Hepatocyte (in vitro differentiated cells): ENCODE measurements around the gene IL16.

Experiments used
- EZH2 ChIP-seq: fragments of 200-600 bp; sonication (generic); IDR thresholded peaks from 2 replicates; pipeline ENCODE4 v1.6.1; 2016; ENCODE audit warnings: antibody characterized with exemption, mild to moderate bottlenecking, borderline replicate concordance
- EZH2phosphoT487 ChIP-seq: fragments of 200-600 bp; sonication (generic); IDR thresholded peaks from one replicate; pipeline ENCODE4 v1.6.1; 2018; ENCODE audit warnings: antibody characterized with exemption, mild to moderate bottlenecking, low read depth, moderate library complexity; ENCODE audit not compliant: unreplicated experiment, severe bottlenecking
- TF ChIP-seq, protein P1 (sequence below): fragments of 200-600 bp; sonication (generic); IDR thresholded peaks from 2 replicates; pipeline ENCODE4 v1.5.1; 2016; ENCODE audit warnings: antibody characterized with exemption, mild to moderate bottlenecking; ENCODE audit not compliant: poor library complexity

DNA sequence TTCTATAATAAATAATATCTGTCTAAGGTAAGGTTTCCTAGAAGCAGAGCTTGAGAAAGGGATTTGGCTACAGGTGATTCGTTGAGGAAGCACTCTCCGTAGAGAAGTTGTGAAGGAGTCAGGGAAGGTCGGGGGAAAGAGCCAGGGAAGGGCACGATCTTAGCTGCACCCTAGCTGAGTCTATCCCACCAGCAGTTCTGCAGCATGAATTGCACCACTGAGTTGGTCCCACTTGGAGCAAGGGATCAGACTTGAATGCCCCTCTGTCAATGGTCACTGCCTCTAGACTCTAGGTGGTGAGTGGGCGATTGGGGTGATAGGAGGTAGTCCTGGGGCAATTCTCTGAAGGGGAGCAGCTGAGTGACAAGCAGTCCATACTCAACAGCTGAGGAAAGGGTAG, 163.8 kb downstream of the IL16 start:
- TF ChIP-seq, protein P1, sequence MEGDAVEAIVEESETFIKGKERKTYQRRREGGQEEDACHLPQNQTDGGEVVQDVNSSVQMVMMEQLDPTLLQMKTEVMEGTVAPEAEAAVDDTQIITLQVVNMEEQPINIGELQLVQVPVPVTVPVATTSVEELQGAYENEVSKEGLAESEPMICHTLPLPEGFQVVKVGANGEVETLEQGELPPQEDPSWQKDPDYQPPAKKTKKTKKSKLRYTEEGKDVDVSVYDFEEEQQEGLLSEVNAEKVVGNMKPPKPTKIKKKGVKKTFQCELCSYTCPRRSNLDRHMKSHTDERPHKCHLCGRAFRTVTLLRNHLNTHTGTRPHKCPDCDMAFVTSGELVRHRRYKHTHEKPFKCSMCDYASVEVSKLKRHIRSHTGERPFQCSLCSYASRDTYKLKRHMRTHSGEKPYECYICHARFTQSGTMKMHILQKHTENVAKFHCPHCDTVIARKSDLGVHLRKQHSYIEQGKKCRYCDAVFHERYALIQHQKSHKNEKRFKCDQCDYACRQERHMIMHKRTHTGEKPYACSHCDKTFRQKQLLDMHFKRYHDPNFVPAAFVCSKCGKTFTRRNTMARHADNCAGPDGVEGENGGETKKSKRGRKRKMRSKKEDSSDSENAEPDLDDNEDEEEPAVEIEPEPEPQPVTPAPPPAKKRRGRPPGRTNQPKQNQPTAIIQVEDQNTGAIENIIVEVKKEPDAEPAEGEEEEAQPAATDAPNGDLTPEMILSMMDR = no peak
- TF ChIP-seq EZH2 (no peak), EZH2phosphoT487 (no peak)
